Measurements from ENCODE around the gene MECP2.

DNA sequence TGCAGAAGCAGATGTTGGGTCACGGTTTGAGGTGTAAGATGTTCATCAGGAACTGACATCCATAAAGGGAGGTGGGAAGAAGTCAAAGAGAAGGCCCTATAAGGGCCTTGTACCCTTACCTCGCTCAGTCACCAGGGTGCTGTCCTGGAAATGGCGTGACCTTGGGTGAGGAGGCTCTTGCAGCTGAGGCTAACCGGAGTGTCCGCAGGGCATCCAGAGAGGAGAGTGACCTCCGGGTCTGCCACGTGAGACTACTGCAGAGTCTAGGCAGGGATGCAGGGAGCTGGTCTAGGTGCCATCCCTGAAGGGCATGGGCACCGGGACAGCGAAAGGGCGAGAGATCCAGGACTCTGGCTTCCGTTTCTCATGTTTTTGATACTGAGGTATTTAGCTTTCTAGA, 49.1 kb downstream of the MECP2 start:
- TF ChIP-seq YY1 (IDR thresholded peaks at IDR 0.05; ENCODE audit: insufficient read depth, insufficient read length), result no peak
- no peak for TF ChIP-seq ZNF274 (IDR thresholded peaks at IDR 0.05; ENCODE audit: low read depth, low read length)

All from NT2/D1 (cell line).